HFFc6 (cell line): ENCODE measurements around the gene PLEKHJ1. TPM values are rescaled to one million over a fixed set of nuclear protein-coding genes. Genes with fewer than 3 reads are reported as not detected.

Source experiments
- DNase-seq: peaks from one replicate; pipeline ENCODE4 v3.0.0-alpha.2; 2018
- H3K27ac Mint-ChIP-seq: 2 replicates; pipeline ENCODE4 v1.8.0; 2020; ENCODE audit warnings: mild to moderate bottlenecking, mixed read lengths
- H3K27me3 Mint-ChIP-seq: 2 replicates; pipeline ENCODE4 v1.8.0; 2021; ENCODE audit warnings: mild to moderate bottlenecking, moderate library complexity, mixed read lengths; ENCODE audit not compliant: insufficient read depth
- H3K36me3 Mint-ChIP-seq: 2 replicates; pipeline ENCODE4 v1.8.0; 2021; ENCODE audit warnings: low read depth, mixed read lengths
- H3K4me1 Mint-ChIP-seq: 2 replicates; pipeline ENCODE4 v1.8.0; 2020; ENCODE audit warnings: low read depth, mixed read lengths
- H3K4me3 Mint-ChIP-seq: 2 replicates; pipeline ENCODE4 v1.8.0; 2020; ENCODE audit warnings: mild to moderate bottlenecking, moderate library complexity, mixed read lengths
- H3K9me3 Mint-ChIP-seq: 2 replicates; pipeline ENCODE4 v1.8.0; 2020; ENCODE audit warnings: mild to moderate bottlenecking, mixed read lengths
- total RNA-seq, 6 experiments: library from RNA; stranded (reverse); fragmentation: NEBNext Ultra II Directional; extraction: Animal tissue kit (Norgen Biotek cat#: 25700); gene quantifications; 2 replicates in 1 of 6; 3 replicates in 5 of 6; pipeline ENCODE4 v1.2.3, GENCODE V29; 2021
- TF ChIP-seq, protein P1 (sequence below): fragments of 200-600 bp; sonication (generic); IDR thresholded peaks from 2 replicates; pipeline ENCODE4 v1.5.0; 2021; ENCODE audit warnings: antibody characterized with exemption, mild to moderate bottlenecking

The PLEKHJ1 gene
- total RNA-seq, 6 experiments from 2014 or later = 45.9 to 57.3 (median 50.2) TPM

DNA sequence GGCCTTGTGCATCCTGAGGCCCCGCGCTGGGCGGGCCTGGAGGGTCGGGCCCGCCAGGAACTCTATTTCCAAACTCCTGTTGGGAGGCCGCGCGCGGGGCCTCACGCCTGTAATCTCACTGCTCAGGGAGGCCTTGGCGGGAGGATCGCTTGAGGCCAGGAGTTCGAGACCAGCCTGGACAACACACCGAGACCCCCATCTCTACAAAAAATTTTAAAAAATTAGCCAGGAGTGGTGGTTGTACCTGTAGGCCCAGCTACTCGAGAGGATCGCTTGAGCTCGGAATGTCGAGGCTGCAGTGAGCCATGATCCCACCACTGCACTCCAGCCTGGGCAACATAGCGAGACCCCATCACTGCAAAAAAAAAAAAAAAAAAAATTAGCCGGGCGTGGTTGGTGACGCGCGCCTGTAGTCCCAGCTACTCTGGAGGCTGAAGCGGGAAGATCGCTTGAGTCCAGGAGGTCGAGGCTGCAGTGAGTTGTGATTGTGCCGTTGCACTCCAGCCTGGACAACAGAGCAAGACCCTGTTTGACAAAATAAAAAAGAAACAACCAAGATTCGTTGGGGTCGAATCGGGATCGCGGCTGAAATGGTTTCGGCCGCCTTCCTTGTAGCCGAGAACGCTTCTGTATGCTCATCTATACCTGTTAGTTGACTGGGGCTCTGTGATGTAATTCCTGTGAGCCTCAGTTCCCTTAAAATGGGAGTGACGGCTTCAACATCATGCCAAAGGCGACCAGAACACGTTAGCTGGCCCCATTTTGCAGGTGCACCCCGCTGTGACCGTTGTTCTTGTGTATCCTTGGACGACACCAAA is 1.1 kb upstream of the PLEKHJ1 start:
- DNase-seq = no peak
- TF ChIP-seq, protein P1, sequence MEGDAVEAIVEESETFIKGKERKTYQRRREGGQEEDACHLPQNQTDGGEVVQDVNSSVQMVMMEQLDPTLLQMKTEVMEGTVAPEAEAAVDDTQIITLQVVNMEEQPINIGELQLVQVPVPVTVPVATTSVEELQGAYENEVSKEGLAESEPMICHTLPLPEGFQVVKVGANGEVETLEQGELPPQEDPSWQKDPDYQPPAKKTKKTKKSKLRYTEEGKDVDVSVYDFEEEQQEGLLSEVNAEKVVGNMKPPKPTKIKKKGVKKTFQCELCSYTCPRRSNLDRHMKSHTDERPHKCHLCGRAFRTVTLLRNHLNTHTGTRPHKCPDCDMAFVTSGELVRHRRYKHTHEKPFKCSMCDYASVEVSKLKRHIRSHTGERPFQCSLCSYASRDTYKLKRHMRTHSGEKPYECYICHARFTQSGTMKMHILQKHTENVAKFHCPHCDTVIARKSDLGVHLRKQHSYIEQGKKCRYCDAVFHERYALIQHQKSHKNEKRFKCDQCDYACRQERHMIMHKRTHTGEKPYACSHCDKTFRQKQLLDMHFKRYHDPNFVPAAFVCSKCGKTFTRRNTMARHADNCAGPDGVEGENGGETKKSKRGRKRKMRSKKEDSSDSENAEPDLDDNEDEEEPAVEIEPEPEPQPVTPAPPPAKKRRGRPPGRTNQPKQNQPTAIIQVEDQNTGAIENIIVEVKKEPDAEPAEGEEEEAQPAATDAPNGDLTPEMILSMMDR = no peak
- Mint-ChIP-seq H3K27ac (peak overlapping the region; percentile 97), H3K4me1 (peaks cover 60% of the 10 kb centered on the region), H3K36me3 (peaks cover 31% of the 10 kb centered on the region), H3K27me3 (peaks cover 12% of the 10 kb centered on the region; the same call in 1 of the 2 replicates), H3K9me3 (peaks cover 15% of the 10 kb centered on the region), H3K4me3 (peak overlapping the region; percentile 89)

DNA sequence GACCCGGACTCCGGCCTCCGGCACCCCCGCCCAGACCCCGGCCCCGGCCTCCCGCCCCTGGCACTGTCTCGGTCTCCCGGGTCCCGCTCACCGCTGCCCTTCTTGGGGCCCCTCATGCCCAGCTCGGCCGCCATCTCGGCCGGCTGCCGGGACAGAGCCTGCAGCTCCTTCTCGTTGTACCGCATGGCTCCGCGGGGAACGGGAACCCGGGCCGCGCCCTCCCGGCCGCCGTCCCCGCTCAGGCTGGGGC is 140 bp downstream of the PLEKHJ1 start:
- Mint-ChIP-seq H3K36me3 (peaks cover 31% of the 10 kb centered on the region), H3K27me3 (peaks cover 14% of the 10 kb centered on the region; the same call in 1 of the 2 replicates), H3K4me1 (peaks cover 50% of the 10 kb centered on the region), H3K27ac (peak overlapping the region; percentile 97), H3K9me3 (peaks cover 15% of the 10 kb centered on the region), H3K4me3 (peak overlapping the region; percentile 89)
- no peak for DNase-seq
- TF ChIP-seq, protein P1 = no peak

DNA sequence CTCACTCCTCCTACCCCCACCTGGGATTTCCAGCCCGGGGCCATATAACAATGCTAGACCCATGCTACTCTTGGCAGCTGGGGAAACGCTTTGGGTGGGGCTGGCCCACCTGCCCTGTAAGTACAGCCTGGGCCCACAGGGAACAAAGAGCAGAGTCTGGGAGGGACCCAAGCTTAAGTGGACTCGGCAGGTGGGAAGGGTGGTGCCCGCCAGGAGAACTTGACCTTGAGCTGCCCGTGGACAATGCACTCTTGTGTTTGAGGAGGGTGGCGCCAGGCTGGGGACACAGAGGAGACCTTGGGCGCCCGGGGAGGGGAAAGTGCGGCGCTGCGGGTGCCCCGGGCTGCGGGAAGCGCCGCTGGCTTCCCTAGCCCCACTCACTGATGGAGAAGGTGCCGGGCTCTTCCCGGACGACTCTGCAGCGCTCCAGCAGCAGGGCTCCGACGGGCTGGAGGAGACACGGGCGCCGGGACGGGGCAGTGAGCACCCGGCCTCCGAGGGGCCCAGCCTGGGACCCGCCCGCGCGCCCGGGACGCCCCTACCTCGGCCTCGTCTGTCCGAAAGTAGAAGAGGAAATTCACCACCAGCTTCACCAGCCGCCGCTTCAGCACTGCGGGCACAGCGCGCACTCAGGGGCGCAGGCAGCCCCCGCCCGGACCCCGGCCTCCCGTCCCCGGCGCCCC is 607 bp downstream of the PLEKHJ1 start:
- TF ChIP-seq, protein P1 = no peak
- H3K4me1 Mint-ChIP-seq = peaks cover 46% of the 10 kb centered on the region
- peaks cover 15% of the 10 kb centered on the region for H3K9me3 Mint-ChIP-seq
- peak overlapping the region; percentile 89 for H3K4me3 Mint-ChIP-seq
- peak overlapping the region; percentile 82 for H3K27ac Mint-ChIP-seq
- peaks cover 33% of the 10 kb centered on the region for H3K36me3 Mint-ChIP-seq
- H3K27me3 Mint-ChIP-seq = peaks cover 14% of the 10 kb centered on the region; the same call in 1 of the 2 replicates
- DNase-seq = no peak

DNA sequence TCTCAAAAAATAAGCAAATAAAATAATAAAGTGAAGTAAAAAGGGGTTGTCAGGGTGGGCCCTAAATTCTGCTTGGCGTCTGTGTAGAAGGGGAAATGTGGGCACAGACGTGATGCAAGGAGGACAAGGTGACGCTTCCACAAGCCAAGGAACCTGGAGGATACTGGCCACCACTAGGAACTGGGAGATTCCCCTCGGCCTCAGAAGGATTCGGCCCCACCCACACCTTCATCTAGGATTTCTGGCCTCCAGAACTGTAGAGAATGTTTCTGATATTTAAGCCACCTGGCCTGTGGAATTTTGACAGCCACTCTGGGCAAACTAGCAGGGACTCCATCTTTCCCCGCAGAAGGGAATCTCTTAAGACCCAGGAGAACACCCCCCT is 1.1 kb downstream of the PLEKHJ1 start:
- Mint-ChIP-seq H3K4me1 (peaks cover 40% of the 10 kb centered on the region), H3K36me3 (peaks cover 36% of the 10 kb centered on the region), H3K9me3 (peaks cover 15% of the 10 kb centered on the region), H3K27me3 (peaks cover 14% of the 10 kb centered on the region), H3K4me3 (peak overlapping the region; percentile 89), H3K27ac (peak overlapping the region; percentile 82)
- TF ChIP-seq, protein P1 = no peak
- DNase-seq = no peak

DNA sequence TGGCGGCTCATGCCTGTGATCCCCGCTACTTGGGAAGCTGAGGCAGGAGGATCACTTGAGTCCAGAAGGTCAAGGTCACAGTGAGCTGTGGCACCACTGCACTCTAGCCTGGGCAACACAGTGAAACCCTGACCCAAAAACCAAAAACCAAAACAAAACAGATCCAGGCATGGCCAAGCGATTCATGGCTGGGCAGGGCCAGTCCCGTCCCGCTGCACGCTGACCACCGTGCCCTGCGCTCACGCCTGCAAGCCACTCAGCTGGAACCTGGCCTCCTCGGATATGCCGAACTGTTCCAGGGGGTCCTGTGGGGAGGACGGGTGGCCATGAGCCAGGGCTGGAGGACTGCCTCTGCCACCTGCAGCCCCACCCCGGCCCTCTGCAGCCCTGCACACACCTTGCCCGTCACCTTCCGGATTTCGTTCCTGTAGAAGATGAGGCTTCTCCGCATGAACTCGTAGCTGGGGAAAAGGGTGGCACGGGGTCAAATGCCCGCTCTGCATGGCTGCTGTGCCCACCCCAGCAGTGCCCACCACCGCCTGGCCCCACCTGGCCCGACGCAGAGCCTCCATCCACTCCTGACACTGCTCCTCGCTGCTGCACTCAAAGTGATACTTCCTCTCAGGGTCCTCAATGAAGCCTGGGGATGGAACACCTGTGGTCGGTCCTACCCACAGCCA is 2.4 kb downstream of the PLEKHJ1 start:
- Mint-ChIP-seq H3K9me3 (peaks cover 15% of the 10 kb centered on the region), H3K27ac (peak overlapping the region; percentile 82), H3K4me3 (peak overlapping the region; percentile 89), H3K4me1 (peaks cover 28% of the 10 kb centered on the region), H3K27me3 (peaks cover 14% of the 10 kb centered on the region), H3K36me3 (peaks cover 35% of the 10 kb centered on the region)
- TF ChIP-seq, protein P1 = no peak
- no peak for DNase-seq
